ENCODE data around the gene ZNF473.

- TF ChIP-seq CTCF (IDR thresholded peaks at IDR 0.05) (no peak), EZH2 (IDR thresholded peaks at IDR 0.05) (no peak)
Measured at GRCh38 chr19:50007947-50008346, 17.9 kb upstream of the ZNF473 start.
